ENCODE results near the gene PARVA. TPM values are rescaled to one million over a fixed set of nuclear protein-coding genes. Genes with fewer than 3 reads are reported as not detected.

Gene PARVA
- polyA plus RNA-seq, 1 donor from 2014 or later = not detected

DNA sequence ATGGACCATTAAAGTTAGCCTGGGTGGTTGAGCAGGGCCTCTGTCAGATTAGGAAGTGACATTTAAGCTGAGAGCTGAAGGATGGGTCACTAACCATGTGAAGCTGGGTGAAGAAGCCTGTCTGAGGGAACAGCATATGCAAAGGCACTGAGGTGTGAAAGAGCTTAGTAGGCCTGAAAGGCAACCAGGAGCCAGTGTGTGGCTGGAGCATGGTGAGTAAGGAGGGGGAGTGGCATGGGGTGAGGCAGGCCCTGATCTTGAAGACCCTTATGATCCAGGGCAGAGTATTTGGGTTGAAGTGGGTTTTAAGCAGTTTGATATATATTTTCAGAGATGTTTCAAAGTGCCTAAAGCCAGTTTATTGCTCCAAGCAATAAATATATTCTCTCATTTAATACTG lies 48.8 kb downstream of the PARVA start:
- Mint-ChIP-seq H3K27ac (no peak overlapping the region), H3K9me3 (no peaks in the 10 kb centered on the region), H3K4me1 (no peaks in the 10 kb centered on the region), H3K4me3 (no peak overlapping the region), H3K27me3 (peaks cover 2% of the 10 kb centered on the region), H3K36me3 (no peaks in the 10 kb centered on the region)

DNA sequence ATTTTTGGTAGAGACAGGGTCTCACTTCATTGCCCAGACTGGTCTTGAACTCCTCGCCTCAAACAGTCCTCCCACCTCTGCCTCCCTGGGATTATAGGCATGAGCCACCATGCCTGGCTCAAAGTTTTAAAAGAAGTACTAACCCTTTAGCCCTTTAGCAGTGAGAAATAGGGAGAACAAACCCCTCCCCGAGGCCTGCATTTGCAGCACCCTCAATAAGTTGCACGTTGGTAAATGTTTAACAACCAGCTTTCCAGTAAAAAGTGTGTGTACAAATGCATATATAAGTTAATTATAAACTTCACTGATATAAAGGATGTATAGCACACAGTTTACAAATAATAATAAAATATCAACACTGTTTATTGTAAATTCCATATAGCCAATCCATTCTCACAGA lies 51.8 kb downstream of the PARVA start:
- Mint-ChIP-seq H3K4me1 (no peaks in the 10 kb centered on the region), H3K9me3 (no peaks in the 10 kb centered on the region), H3K27me3 (peaks cover 2% of the 10 kb centered on the region), H3K27ac (no peak overlapping the region), H3K36me3 (no peaks in the 10 kb centered on the region), H3K4me3 (no peak overlapping the region)

DNA sequence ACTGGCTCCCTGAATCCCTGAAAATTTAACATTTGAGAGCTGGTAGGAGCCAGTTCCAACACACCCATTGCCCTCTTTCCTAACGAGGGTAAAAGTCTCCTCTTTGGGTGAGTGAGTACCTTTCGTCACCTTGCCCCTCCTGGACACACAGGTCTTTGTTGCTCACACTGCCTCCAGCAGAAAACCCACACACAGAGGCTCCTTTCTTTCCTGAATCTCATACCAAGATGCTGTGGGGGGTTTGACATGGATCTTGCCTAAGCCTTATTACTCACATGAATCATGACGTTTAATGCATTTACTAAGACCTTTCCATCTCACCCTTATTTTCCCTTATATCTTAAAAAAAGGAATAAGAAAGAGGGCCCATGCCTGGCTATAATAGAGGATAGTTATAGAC lies 53.0 kb downstream of the PARVA start:
- Mint-ChIP-seq H3K27ac (peak overlapping the region in 1 of 3 donors; percentile 8), H3K9me3 (no peaks in the 10 kb centered on the region), H3K27me3 (peaks cover 4% of the 10 kb centered on the region), H3K36me3 (no peaks in the 10 kb centered on the region), H3K4me3 (no peak overlapping the region), H3K4me1 (no peaks in the 10 kb centered on the region)

DNA sequence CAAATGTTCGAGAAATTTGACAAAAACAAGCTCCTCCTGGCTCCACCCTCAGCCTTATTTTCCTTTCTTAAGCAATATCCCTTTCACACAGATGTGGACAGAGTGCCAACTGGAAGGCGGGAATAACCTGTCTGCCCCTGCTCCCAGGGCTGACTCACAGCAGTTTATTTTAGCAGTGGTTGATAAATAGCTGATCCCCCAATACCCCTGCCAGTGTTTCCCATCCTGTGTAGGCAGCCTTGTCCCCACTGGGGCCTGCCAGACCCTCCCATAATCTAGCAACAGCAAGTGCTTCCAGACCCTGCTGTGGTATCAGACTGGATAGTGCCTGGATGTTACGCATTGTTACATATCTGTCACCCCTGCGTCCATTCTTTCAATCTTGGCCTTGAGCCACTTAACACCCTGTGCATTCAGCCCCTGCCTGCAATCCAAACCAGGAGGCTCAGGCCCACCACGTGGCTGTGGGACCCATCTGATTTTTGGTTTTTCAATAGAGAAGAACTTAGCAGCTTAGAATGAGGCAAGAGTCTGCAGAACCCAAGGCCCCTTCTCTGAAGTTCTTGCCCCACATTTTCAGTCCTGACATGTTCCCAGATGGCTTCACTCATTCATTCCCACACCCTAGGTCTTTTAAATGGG lies 53.7 kb downstream of the PARVA start:
- Mint-ChIP-seq H3K36me3 (no peaks in the 10 kb centered on the region), H3K9me3 (no peaks in the 10 kb centered on the region)

DNA sequence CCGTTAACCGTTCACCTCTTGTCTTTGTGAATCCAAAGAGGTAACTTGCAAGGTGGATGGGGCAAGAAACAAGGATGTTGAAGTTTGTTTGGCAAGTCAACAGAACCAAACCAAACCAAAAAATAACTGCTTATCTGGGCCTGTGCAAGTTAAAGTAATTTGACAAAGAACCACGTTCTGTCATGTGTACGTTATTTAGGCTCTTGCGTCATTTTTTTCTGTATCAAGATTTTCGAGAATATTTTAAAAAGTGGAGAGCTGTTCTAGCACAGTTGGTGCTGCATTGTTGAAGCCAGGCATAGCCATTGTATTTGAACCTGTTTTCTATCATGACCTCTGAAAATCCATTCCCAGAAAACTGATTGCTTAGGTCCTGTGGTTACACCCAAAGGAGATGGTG lies 55.1 kb downstream of the PARVA start:
- Mint-ChIP-seq H3K27ac (no peak overlapping the region), H3K36me3 (no peaks in the 10 kb centered on the region), H3K4me1 (no peaks in the 10 kb centered on the region), H3K9me3 (no peaks in the 10 kb centered on the region), H3K27me3 (peaks cover 4% of the 10 kb centered on the region), H3K4me3 (no peak overlapping the region)

More for the DNA sequence above, 53.7 kb downstream of the PARVA start:
- Mint-ChIP-seq H3K27me3 (peaks cover 4% of the 10 kb centered on the region), H3K27ac (peak overlapping the region in 2 of 3 donors; percentile 8 to 54), H3K4me3 (no peak overlapping the region), H3K4me1 (no peaks in the 10 kb centered on the region)

DNA sequence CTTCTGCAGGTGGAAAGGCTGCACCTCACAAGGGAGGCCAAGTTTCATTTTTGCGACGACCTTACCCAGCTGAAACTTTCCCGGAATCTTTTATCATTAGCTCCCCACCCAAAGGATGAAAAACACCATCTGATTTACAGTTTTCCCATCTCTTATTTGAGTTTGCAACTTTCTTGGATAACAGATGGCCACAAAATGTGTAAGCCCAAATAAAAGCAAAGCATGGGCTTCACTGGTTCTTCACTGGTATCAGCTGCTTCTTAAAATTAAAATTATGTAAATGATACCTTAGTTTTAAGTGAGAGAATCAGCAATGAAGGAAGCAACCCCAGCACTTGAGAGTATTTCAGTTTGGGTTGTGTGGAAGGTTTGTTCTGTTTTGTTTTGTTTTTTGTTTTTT lies 55.8 kb downstream of the PARVA start:
- no peaks in the 10 kb centered on the region for H3K36me3 Mint-ChIP-seq
- no peak overlapping the region for H3K27ac Mint-ChIP-seq
- no peak overlapping the region for H3K4me3 Mint-ChIP-seq
- H3K9me3 Mint-ChIP-seq = no peaks in the 10 kb centered on the region
- H3K27me3 Mint-ChIP-seq = peaks cover 4% of the 10 kb centered on the region
- no peaks in the 10 kb centered on the region for H3K4me1 Mint-ChIP-seq

DNA sequence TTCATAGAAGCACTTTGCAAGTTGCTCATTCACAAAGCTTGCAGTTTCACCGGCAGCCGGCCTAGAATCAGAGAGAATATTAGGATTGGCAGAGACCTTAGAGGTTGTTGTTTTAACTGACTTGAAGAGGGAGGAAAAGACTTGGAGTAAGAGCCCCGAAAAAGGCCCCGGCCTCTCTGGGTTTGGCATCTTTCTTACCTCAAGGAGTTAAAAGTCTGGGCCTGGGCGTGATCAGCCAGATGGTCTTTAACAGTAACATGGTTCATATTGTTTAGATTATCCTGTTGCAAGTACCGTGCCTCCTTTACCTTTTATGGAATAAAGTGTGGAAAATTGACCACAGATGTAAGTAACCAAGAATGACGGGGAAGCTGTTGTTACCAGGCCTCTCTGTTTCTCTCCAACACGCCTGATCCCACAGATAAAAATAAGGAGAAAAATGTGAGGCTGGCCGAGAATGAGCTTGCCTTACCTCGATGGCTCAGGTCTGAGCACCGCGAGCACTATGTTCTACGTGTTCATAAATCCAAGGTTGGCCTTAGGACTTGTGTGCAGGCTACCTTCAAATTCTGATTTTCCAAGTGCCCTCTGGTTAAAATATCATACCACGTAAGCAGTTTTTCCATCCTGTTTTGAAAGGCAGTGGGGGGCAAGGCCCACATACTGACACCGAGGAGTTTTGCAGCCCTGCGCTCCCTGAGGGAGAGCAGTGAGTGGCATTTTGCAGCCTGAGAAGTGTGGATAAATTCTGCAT lies 56.4 kb downstream of the PARVA start:
- Mint-ChIP-seq H3K27me3 (peaks cover 4% of the 10 kb centered on the region), H3K4me3 (no peak overlapping the region), H3K36me3 (no peaks in the 10 kb centered on the region), H3K4me1 (no peaks in the 10 kb centered on the region), H3K27ac (no peak overlapping the region), H3K9me3 (no peaks in the 10 kb centered on the region)

DNA sequence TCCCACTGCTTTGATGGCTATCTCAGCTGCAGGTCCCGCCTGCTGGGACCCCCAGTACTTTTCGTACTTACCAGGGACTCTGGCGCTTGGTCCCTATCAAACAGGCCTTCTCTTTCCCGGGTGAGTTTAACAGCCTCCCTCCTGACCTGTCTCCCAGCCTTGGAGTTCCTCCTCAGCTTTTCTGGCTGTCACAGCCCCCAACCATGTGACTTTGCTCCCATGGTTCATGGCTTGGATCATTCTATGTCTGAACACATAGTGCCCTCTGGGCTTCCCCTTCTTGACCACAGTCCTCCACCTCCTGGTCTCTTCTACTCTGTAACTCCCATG lies 56.9 kb downstream of the PARVA start:
- Mint-ChIP-seq H3K27me3 (peaks cover 4% of the 10 kb centered on the region), H3K9me3 (no peaks in the 10 kb centered on the region), H3K27ac (no peak overlapping the region), H3K36me3 (no peaks in the 10 kb centered on the region), H3K4me3 (no peak overlapping the region), H3K4me1 (no peaks in the 10 kb centered on the region)

DNA sequence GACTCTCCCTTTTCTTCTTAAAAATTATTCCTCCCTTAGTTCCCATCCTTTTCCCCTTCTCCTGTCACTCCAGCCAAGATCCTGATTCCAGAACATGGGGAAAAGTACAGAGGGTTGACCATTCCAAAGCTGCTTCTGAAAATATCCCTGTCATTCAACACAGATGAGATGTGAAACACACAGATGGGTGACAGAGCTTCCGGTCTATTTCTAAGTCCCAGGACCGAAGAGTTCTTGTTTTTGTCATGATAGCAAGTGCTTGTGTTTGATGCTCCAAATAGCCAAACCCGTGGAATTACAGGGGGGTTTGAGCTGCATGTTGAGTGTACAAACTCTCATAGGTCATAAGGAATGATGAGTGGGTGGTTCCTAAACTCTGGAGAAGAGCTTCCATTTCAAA lies 57.9 kb downstream of the PARVA start:
- Mint-ChIP-seq H3K4me1 (peaks cover 0 to 3% (median 0%) of the 10 kb centered on the region in 3 donors), H3K27me3 (peaks cover 4% of the 10 kb centered on the region), H3K36me3 (no peaks in the 10 kb centered on the region), H3K9me3 (peaks cover 0 to 2% (median 0%) of the 10 kb centered on the region in 3 donors), H3K27ac (no peak overlapping the region), H3K4me3 (no peak overlapping the region)

DNA sequence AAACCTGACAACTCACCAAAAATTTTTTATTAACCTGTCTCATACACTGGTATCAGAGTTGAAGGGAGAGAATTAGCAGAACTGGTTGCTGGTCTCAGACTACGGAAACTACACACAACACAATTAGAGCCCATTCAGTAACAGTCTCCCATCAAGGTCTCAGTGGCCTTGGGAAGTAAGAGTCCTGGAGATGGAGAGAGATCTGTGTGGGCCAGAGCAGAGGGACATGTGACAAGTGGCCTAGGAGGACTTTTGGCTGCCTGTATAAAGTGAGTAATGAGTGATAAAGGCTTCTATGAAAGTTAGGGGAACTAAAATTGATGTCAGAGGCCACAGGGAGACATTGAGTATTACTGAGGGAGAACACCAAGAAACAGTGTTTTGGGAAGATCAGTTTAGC lies 58.9 kb downstream of the PARVA start:
- no peak overlapping the region for H3K27ac Mint-ChIP-seq
- H3K4me3 Mint-ChIP-seq = no peak overlapping the region
- peaks cover 3% of the 10 kb centered on the region for H3K27me3 Mint-ChIP-seq
- peaks cover 0 to 3% (median 0%) of the 10 kb centered on the region in 3 donors for H3K4me1 Mint-ChIP-seq
- peaks cover 0 to 2% (median 0%) of the 10 kb centered on the region in 3 donors for H3K9me3 Mint-ChIP-seq
- H3K36me3 Mint-ChIP-seq = peaks cover 4% of the 10 kb centered on the region

DNA sequence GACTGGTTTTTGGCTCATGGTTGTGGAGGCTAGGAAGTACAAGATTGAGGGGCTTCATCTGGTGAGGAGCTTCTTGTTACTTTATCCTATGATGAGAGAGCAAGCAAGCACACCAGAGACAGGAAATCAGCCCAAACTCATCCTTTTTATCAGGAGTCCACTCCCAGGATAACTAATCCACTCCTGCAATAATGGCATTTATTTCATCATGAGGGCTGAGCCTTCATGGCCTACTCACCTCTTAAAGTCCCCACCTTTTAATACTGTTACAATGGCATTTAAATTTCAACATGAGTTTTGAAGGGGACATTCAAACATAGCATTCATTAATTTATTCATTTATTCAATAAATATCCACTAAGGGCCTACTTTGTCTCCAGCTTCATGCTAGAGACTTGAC lies 60.9 kb downstream of the PARVA start:
- Mint-ChIP-seq H3K27ac (no peak overlapping the region), H3K4me3 (no peak overlapping the region), H3K36me3 (peaks cover 4% of the 10 kb centered on the region), H3K27me3 (peaks cover 5% of the 10 kb centered on the region), H3K4me1 (peaks cover 0 to 3% (median 0%) of the 10 kb centered on the region in 3 donors), H3K9me3 (peaks cover 0 to 2% (median 2%) of the 10 kb centered on the region in 3 donors)

DNA sequence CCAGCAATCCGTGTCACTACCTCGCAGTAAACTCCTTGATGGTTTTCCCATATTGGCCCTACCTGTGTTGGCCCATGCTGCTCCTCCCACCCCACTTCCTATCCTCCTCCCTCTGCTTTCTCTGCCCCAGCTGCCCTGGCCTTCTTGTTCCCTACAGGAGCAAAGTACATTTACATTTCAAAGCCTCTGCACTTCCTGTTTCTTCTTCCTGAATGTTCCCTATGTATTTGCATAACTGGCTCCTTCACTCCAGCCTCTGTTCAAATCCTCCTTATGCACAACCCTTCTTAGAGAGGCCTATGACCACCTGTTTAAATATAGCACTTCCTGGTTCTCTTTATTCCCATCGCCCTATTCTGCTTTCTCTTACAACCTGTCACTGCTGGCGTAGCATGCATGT lies 62.2 kb downstream of the PARVA start:
- Mint-ChIP-seq H3K36me3 (peaks cover 4% of the 10 kb centered on the region), H3K9me3 (peaks cover 0 to 2% (median 2%) of the 10 kb centered on the region in 3 donors), H3K27me3 (peaks cover 5% of the 10 kb centered on the region), H3K4me3 (peak overlapping the region in 1 of 4 donors; percentile 47), H3K27ac (no peak overlapping the region), H3K4me1 (peaks cover 0 to 4% (median 0%) of the 10 kb centered on the region in 3 donors)

DNA sequence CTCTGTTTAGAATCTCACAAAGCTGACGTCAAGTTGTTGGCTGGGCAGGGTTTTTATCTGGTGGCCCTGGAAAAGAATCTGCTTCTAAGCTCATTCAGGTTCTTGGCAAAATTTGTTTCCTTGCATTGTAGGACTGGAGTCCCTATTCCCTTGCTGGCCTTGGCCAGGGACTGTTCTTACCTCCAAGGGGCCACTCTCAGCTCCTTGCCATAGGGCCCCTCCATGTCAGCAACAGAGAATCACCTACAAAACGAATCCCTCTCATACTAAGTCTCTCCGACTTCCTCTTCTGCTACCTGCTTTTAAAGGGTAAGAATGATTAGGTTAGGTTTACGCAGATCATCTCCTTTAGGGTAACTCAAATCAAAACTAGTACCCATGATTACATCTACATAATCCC lies 63.2 kb downstream of the PARVA start:
- Mint-ChIP-seq H3K36me3 (peaks cover 4% of the 10 kb centered on the region), H3K27ac (no peak overlapping the region), H3K9me3 (peaks cover 0 to 2% (median 2%) of the 10 kb centered on the region in 3 donors), H3K4me3 (peak overlapping the region in 1 of 4 donors; percentile 9), H3K27me3 (peaks cover 2% of the 10 kb centered on the region), H3K4me1 (peaks cover 0 to 4% (median 0%) of the 10 kb centered on the region in 3 donors)

DNA sequence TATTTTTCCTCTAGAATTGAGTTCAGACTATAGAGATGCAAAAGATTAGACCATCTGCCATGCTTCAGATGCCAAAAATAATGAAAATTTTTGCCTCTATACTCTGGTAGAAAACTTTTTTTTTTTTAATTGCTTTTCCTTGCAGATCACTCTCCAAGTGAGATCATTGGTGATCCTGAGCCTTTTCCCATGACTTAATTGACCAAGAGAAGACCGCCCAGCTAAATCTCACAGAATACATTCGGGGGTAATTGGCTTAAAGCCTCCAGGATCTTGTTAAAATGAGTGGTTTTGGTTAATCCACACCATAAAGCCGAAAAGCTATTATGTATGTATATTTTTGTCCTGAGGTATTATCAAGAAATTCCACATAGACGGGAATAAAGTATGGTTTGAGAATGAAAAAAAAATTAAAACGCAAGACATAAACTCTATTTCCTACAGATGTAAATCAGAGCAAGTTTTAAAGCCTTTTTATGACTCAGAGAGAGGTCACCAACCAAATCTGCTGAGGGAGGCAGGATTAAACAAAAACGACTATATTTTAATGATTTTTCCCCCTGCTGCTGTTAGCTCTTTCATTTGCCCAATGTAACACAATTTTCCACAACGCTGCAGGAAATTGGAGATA lies 64.0 kb downstream of the PARVA start:
- peaks cover 2% of the 10 kb centered on the region for H3K27me3 Mint-ChIP-seq
- peaks cover 4% of the 10 kb centered on the region for H3K36me3 Mint-ChIP-seq
- H3K9me3 Mint-ChIP-seq = peaks cover 0 to 2% (median 2%) of the 10 kb centered on the region in 3 donors
- H3K4me1 Mint-ChIP-seq = peaks cover 0 to 4% (median 0%) of the 10 kb centered on the region in 3 donors
- no peak overlapping the region for H3K4me3 Mint-ChIP-seq
- H3K27ac Mint-ChIP-seq = no peak overlapping the region

DNA sequence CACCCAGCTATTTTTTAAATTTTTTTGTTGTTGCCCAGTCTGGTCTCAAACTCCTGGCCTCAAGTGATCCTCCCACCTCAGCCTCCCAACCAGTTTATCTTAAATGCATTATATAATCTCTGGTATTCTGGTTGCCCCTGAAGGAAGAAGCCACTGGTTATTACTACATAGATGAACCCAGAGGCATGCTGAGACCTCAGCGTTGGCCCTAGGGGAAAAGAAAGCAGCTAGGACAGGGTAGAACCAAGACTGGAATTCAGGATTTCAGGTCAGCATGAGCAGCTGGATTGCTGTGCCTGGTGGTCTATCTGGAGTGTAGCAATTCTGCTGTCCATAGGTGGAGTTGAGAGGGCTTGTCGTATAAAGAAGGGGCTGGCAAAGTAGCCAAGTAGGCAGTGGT lies 67.2 kb downstream of the PARVA start:
- Mint-ChIP-seq H3K4me3 (no peak overlapping the region), H3K9me3 (peaks cover 0 to 2% (median 2%) of the 10 kb centered on the region in 3 donors)

More for the DNA sequence above, 67.2 kb downstream of the PARVA start:
- H3K27me3 Mint-ChIP-seq = peaks cover 2% of the 10 kb centered on the region
- no peak overlapping the region for H3K27ac Mint-ChIP-seq
- peaks cover 0 to 4% (median 0%) of the 10 kb centered on the region in 3 donors for H3K4me1 Mint-ChIP-seq
- peaks cover 4% of the 10 kb centered on the region for H3K36me3 Mint-ChIP-seq
